ENCODE data around the gene ASB1.

ASB1 gene

GRCh38 chr2:238444242-238444641 is 17.5 kb downstream of the ASB1 start:
- H3K36me3 ChIP-seq (replicated peaks; ENCODE audit: insufficient read depth, low read length) = peaks cover 3% of the 10 kb centered on the region; the same call in 1 of the 2 replicates
- no peaks in the 10 kb centered on the region for H3K4me1 ChIP-seq (ENCODE audit: low read length)
- H4K20me1 ChIP-seq (ENCODE audit: insufficient read depth, low read length) = no peaks in the 10 kb centered on the region
- DNase-seq = no peak
- H2AFZ ChIP-seq (ENCODE audit: low read length) = no peak overlapping the region
- H3K27ac ChIP-seq (ENCODE audit: low read length) = no peak overlapping the region
- no peaks in the 10 kb centered on the region for H3K27me3 ChIP-seq (replicated peaks; ENCODE audit: insufficient read depth, low read length)
- H3F3A ChIP-seq (ENCODE audit: insufficient read depth, low read length) = no peaks in the 10 kb centered on the region
- no peaks in the 10 kb centered on the region for H3K9me3 ChIP-seq (replicated peaks; ENCODE audit: insufficient read depth, low read length)
- TF ChIP-seq CTCF (IDR thresholded peaks at IDR 0.05; ENCODE audit: low read length) = no peak
- no peak for TF ChIP-seq EZH2phosphoT487 (IDR thresholded peaks at IDR 0.05; ENCODE audit: low read length)
- no peak for TF ChIP-seq EZH2 (optimal IDR thresholded peaks at IDR 0.05; ENCODE audit: low read depth, low read length)
- H3K4me3 ChIP-seq (ENCODE audit: low read length) = no peak overlapping the region
- no peak overlapping the region for H3K9ac ChIP-seq (ENCODE audit: low read length)
- no peak overlapping the region for H3K4me2 ChIP-seq (ENCODE audit: low read depth, low read length)
- H3K9me2 ChIP-seq (replicated peaks; ENCODE audit: insufficient read depth, low read length) = no peaks in the 10 kb centered on the region
- peaks cover 26% of the 10 kb centered on the region for H3K79me2 ChIP-seq (ENCODE audit: low read length)

- no peaks in the 10 kb centered on the region for H3K4me1 ChIP-seq (ENCODE audit: low read length)
- H2AFZ ChIP-seq (ENCODE audit: low read length) = no peak overlapping the region
- H3K9ac ChIP-seq (ENCODE audit: low read length) = no peak overlapping the region
- no peak overlapping the region for H3K4me2 ChIP-seq (ENCODE audit: low read depth, low read length)
- no peak for DNase-seq
- TF ChIP-seq EZH2 (optimal IDR thresholded peaks at IDR 0.05; ENCODE audit: low read depth, low read length) (no peak), EZH2phosphoT487 (IDR thresholded peaks at IDR 0.05; ENCODE audit: low read length) (no peak)
- H3K36me3 ChIP-seq (replicated peaks; ENCODE audit: insufficient read depth, low read length) = peaks cover 3% of the 10 kb centered on the region; the same call in 1 of the 2 replicates
- H3K9me3 ChIP-seq (replicated peaks; ENCODE audit: insufficient read depth, low read length) = no peaks in the 10 kb centered on the region
- H3K9me2 ChIP-seq (replicated peaks; ENCODE audit: insufficient read depth, low read length) = no peaks in the 10 kb centered on the region
- no peaks in the 10 kb centered on the region for H4K20me1 ChIP-seq (ENCODE audit: insufficient read depth, low read length)
- H3F3A ChIP-seq (ENCODE audit: insufficient read depth, low read length) = no peaks in the 10 kb centered on the region
- H3K4me3 ChIP-seq (ENCODE audit: low read length) = no peak overlapping the region
- no peaks in the 10 kb centered on the region for H3K27me3 ChIP-seq (replicated peaks; ENCODE audit: insufficient read depth, low read length)
- no peak overlapping the region for H3K27ac ChIP-seq (ENCODE audit: low read length)
- H3K79me2 ChIP-seq (ENCODE audit: low read length) = peaks cover 17% of the 10 kb centered on the region
Observed at GRCh38 chr2:238445409-238446190, 18.9 kb downstream of the ASB1 start.

- Histone ChIP-seq H3K4me2 (ENCODE audit: low read depth, low read length) (no peak overlapping the region), H4K20me1 (ENCODE audit: insufficient read depth, low read length) (no peaks in the 10 kb centered on the region), H3K27me3 (replicated peaks; ENCODE audit: insufficient read depth, low read length) (no peaks in the 10 kb centered on the region), H3K36me3 (replicated peaks; ENCODE audit: insufficient read depth, low read length) (peaks cover 3% of the 10 kb centered on the region; the same call in 1 of the 2 replicates), H3K79me2 (ENCODE audit: low read length) (peaks cover 13% of the 10 kb centered on the region; the same call in 1 of the 2 replicates), H3K4me1 (ENCODE audit: low read length) (no peaks in the 10 kb centered on the region), H3K27ac (ENCODE audit: low read length) (no peak overlapping the region), H3K9ac (ENCODE audit: low read length) (no peak overlapping the region), H3K9me3 (replicated peaks; ENCODE audit: insufficient read depth, low read length) (no peaks in the 10 kb centered on the region), H3K4me3 (ENCODE audit: low read length) (no peak overlapping the region), H3F3A (ENCODE audit: insufficient read depth, low read length) (no peaks in the 10 kb centered on the region), H3K9me2 (replicated peaks; ENCODE audit: insufficient read depth, low read length) (no peaks in the 10 kb centered on the region), H2AFZ (ENCODE audit: low read length) (no peak overlapping the region)
- DNase-seq = no peak
- no peak for TF ChIP-seq EZH2 (optimal IDR thresholded peaks at IDR 0.05; ENCODE audit: low read depth, low read length)
- TF ChIP-seq CTCF (IDR thresholded peaks at IDR 0.05; ENCODE audit: low read length) = no peak
Observed at GRCh38 chr2:238446371-238446770, 19.6 kb downstream of the ASB1 start.

Data from MM.1S (cell line).